Stimulated activated CD4-positive, alpha-beta T cell treated with anti-CD3 and anti-CD28 coated beads, Interleukin-2, amount 100 ng/mL, for 4 hours (primary cell): ENCODE data around the gene SLC9A6.
"Not testable (repeated sequence)": the region's sequence is repeated elsewhere in the genome, so short reads cannot be mapped to it uniquely, and the experiment has no call there.

ENCODE experiments used
- DNase-seq: peaks from one replicate; pipeline ENCODE4 v3.0.0-alpha.2; 2020; ENCODE audit warnings: low read depth

SLC9A6 gene

DNA sequence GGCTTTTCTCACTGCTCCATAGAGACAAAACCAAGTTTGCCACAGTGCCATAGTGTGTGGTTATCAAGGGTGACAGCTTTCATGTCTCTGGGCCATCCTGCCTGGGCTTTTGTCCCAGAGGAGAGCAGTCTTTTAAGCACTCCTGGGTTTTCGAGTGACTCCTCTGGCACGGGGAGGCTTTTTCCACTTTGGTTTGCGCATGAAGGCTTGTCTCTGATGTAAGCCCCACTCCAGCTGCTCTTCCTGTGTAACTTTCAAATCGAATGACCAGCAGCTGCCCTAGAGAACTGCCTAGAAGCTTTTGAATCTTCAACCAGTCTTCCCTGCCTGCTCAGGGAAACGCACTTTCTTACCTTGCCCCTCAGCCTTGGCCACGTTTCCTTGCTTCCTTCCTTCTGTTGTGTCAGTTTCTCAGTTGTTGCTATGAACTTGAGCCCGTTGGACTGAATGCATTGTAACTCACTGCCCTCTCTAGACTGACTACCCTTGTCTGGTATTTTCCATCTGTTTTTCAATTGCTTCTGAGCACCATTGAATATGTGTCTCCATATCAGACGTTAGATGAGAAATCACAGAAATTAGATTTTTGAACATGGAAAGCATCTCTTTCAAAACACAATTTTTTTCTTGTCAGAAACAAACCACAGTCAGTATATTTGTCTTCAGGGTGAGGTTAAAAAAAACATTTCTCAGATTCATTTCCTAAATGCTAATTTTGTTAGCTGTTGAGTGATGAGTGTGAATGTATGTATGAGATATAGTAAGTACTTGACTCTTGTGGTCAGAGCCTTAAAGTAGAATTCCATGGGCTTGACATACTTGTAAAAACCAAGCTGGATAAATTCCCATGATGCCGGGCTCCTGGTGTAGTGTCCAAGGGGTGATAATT lies 45.3 kb downstream of the SLC9A6 start:
- DNase-seq = no peak

DNA sequence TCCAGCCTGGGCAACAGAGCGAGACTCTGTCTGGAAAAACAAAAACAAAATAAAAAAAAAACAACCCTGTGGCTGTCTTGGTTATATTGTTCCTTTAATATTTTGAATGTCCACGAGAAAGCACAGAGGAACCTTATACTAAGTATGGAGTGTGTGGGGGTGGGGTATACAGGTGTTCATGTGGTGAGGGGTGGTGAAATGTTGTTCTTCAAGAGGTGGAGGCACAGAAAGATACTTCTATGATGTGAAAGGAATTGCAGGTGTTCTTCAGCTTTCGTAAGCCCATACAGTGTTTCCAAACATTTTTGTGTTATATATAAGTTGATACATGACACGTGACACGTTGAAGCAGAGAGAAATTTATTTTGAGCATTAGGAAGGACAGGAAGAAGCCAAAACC lies 46.4 kb downstream of the SLC9A6 start:
- no peak for DNase-seq

DNA sequence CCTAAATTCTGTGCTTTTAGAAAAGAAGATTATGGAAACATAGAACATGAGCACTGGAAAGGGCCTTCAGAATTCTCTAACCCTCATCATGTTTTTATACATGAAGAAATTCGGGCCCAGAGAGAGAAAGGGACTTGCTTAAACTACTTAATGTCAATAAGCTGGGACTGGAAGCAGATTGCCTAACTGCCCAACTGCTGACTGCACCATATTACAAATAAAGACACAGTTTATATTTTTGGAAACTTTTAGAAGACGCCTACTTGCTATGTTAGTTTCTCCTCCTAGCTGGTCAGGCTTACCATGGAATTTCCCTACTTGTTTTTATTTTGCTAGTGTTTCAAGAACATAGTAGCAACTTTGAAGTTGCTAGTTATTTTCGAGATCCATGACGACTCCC lies 47.1 kb downstream of the SLC9A6 start:
- DNase-seq = no peak

DNA sequence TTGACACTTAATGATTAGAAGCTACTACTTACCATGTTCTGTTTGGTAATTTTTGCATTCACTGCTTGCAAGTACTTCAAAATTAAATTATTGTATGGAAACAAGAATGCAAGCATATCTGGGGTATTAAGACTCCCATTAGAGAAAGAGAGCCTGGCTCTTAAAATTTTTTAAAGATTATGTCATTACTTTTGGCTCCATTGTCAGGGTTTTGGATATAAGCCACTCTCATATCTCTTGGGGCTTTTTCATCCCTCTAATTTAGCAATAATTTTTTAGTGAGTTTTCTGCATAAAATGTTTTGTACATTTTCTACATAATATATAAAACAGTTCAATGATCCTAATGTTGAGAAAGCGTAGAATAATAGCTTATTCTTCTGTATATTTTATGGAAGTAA lies 49.4 kb downstream of the SLC9A6 start:
- no peak for DNase-seq

GRCh38 chrX:136035663-136036062 lies 50.4 kb downstream of the SLC9A6 start:
- no peak for DNase-seq

GRCh38 chrX:136039485-136039884 lies 54.2 kb downstream of the SLC9A6 start:
- no peak for DNase-seq

DNA sequence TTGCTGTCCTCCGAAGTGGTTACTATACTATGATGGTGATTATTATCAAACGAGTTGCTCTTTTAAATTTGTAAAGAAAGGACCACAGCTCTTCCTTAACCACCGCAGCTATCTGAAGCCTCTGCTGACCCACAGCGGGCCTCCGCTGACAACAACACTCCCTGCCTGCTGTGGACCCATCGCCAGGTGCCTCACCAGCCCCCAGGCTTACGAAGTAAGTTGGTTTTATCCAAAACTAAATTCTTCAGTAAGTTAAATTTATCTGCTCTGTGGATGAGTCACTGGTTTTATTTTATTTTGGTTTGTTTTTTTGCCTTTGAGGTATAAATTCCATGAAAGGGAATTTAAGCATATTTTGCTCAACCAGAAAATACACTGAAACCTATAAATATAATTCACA lies 54.7 kb downstream of the SLC9A6 start:
- no peak for DNase-seq

DNA sequence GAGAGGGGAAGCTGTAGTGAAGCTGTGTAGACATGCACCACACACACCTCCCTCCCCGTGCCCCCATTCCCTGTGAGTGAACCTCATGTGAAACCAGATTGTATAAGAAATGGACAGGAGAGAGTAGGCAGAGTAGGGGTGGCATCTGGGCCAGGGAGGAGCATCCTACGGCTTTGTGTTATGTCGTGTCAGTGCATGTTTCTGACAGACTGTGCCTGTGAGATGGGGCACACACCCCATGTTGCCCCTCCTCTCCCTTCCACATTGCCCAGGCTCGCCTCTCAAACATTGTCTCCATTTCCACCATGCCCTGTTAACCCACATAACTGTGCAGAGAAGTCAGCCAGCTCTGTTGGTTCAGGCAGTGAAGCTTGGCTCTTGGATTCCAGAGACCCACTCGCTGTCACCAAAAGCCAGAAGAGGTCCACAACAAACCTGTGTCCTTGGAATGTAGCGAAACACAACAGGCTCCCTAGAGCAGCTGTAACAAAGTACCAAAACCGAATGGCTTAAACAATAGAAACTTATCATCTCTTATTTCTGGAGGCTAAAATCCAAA lies 56.1 kb downstream of the SLC9A6 start:
- DNase-seq = no peak

DNA sequence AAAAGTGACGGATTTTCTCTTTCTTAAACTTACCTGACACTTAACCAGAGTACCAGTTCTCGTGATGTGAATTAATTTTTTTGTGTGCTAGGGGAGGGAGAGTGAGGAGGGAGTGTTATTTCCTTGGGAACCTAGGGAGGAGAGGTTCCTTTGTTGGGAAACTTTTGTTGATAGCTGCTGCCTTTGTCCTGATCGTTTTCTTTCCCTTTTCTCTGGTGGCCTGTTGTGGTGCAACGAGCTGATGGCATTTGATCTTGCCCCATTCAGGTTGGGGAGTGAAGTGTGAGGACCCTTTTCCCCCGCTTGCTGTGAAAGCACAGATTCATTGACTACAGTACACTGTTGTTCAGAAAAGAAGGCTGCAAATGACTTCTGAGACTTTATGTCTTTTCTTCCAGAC lies 59.8 kb downstream of the SLC9A6 start:
- DNase-seq = no peak

DNA sequence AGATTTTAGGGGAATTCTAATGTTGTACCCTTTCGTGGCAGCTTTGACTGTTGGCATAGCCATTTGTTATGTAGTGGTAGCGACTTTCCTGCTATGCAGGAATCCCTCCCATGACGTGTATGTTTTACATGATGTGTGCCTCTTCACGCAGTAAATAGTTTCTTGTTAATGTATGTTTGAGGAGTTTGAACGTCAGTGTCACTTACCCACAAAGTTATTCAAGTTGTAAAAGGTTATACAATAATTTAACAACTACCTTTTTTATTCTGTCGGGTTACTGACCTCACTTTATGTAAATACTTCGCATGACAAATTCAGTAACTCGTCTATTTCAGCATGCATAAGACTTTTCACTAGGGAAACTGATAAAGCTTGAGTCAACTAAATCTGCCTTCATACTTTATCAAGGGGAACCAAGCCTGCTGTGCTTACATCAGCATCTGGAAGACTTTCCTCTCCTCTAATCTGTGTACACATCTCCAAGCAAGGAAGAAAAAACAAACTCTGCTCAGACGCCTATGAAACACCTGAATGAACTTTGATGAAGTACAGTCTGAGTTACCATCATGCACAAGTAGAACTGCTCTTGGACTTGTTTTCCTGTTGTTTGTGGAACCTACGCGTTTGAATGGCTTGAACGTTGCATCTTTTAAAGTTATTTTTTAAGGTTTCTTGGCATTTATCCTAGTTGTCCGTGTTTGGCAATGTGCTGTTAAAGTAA lies 61.2 kb downstream of the SLC9A6 start:
- DNase-seq = no peak

- no peak for DNase-seq
Measured at GRCh38 chrX:136047016-136047642, 61.9 kb downstream of the SLC9A6 start.

GRCh38 chrX:136047969-136048368 lies 62.7 kb downstream of the SLC9A6 start:
- no peak for DNase-seq

- DNase-seq = no peak
Measured at GRCh38 chrX:136048446-136048845, 63.2 kb downstream of the SLC9A6 start.

DNA sequence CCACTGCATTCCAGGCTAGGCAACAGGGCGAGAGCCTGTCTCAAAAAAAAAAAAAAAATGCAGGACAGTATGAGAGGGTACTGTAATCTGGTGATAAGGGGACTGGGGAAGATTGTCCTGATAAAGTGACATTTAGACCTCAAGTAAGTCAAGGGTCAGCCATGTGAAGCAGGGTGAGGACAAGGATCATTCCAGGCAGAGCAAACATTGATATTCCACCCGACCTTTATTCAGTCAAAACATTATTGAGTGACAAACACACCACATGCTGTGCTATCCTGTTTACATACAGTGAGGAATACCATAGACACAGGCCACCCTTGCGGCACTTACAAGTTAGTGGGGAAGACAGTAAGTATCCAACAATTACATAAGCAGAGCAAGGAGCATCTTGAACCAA lies 64.4 kb downstream of the SLC9A6 start:
- no peak for DNase-seq

- DNase-seq = not testable (repeated sequence)
Measured at GRCh38 chrX:136050875-136051274, 65.6 kb downstream of the SLC9A6 start.

- DNase-seq = no peak
Measured at GRCh38 chrX:136051611-136052010, 66.4 kb downstream of the SLC9A6 start.

DNA sequence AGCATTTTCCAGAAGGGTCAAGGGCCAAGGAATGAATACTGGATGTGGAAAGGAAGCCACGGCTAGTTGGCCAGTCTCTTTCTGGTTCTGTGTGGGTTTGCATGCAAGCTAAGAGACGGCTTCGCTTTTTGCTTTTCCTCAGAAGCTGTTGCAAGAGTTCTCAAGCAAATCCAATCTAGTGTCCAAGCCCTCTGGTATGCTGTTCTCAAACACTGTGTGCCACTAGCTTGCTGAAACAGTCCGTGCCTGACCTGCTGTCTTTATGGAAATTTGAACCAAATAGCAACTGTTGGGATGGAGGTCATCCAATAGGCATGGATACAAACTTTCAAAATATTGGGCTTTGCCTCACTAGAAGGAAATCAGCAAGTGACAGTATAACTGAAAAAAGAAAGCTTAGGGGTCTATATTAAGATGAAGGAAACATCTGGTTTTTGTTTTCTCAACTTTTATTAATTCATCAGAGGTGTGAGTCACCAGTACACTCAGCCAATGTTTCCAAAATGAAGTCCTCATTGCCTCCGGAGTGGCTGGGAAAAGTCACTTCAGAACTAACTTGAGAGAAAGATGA lies 70.5 kb downstream of the SLC9A6 start:
- no peak for DNase-seq

DNA sequence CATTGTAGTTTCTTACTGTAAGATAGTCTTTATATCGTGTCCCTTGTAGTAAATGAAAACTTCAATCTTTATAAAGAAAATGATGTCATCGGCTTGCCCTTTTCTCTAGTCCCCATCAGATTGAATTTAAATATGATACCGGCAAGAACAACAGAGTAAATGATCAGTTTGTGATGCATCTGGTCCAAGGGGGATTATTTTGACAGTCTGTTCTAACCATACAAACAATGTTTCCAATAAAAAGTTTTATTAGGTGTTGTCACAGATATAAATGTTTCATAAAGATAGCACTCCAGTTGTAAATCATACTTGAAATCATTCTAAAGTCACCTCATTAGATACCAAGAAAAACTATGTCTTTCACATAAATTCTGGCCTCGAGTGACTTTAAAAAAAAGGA lies 72.3 kb downstream of the SLC9A6 start:
- no peak for DNase-seq

- no peak for DNase-seq
Measured at GRCh38 chrX:136059350-136059749, 74.1 kb downstream of the SLC9A6 start.

DNA sequence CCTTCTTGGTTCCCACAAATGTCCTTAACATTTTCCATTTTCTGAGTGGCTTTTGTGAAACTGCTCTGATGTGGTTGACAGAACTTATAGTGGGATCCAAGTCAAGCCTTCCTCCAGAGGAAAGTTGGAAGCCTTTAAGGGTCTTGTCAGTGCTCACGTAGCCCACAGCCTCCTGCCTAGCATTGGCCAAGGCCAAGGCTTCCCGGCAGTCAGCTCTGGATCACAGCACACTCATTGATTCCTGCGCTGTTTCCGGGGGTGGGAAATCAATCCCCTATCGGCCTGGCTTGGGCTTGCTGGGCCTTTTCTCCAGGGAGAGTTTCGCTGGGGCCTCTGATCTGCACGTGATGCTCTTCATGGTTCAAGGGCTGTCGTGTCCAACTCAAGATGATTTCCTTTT lies 76.1 kb downstream of the SLC9A6 start:
- DNase-seq = no peak

GRCh38 chrX:136061696-136062095 lies 76.5 kb downstream of the SLC9A6 start:
- no peak for DNase-seq

- no peak for DNase-seq
Measured at GRCh38 chrX:136063340-136064079, 78.3 kb downstream of the SLC9A6 start.
